HL-60/S4 treated with retinoic acid at 250 ng/mL for 4 days and 3 days (cell line): Measurements from ENCODE around the gene MYCBP2.
"Not testable (repeated sequence)": the region's sequence is repeated elsewhere in the genome, so short reads cannot be mapped to it uniquely, and the experiment has no call there.

Experiments
- in situ Hi-C: fragments of 300-500 bp; cut with MboI; formaldehyde crosslinking; loops from 2 replicates; pipeline ENCODE4 v1.7.0; 2022; ENCODE audit warnings: low sequenced_read_pairs

Gene MYCBP2

GRCh38 chr13:77222000-77222690 lies 104.7 kb downstream of the MYCBP2 start:
- in situ Hi-C loops: no loop called here

- in situ Hi-C loops: no loop called here
These were observed 107.5 kb downstream of the MYCBP2 start for GRCh38 chr13:77219401-77219800.

- in situ Hi-C loops: no loop called here
These were observed 108.6 kb downstream of the MYCBP2 start for GRCh38 chr13:77218274-77218673.

DNA sequence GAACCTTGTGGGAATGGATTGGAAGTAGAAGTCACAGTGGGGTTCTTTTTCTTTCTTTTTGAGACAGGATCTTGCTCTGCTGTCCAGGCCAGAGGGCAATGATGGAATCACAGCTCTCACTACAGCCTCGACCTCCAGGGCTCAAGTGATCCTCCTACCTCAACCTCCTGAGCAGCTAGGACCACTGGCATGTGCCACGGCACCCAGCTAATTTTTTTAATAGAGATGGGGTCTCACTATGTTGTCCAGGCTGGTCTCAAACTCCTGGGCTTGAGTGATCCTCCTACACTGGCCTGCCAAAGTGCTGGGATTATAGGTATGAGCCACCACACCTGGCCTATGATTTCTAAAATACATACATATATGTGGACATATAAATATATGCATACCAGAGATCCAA lies 111.4 kb downstream of the MYCBP2 start:
- in situ Hi-C loops: no loop called here

DNA sequence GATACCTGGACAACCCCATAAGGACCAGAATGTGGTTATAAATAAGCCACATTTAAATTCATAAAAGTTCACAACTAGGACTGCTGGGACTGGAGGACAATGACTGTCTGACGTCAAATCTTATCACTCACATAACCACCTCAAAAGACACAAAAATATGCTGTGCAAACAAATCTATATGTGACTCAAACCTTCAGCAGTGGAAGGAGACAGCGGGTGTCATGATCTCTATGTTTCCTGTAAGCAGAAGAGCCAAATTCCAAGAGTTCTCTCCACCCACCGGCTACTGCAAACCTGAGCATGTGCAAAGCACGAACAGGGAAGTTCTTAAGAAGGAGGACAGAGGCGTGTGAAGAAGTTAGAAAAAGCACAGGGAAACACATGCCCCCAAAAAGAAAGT lies 113.2 kb downstream of the MYCBP2 start:
- in situ Hi-C loops: no loop called here

- in situ Hi-C loops: no loop called here
These were observed 119.0 kb downstream of the MYCBP2 start for GRCh38 chr13:77207943-77208342.

DNA sequence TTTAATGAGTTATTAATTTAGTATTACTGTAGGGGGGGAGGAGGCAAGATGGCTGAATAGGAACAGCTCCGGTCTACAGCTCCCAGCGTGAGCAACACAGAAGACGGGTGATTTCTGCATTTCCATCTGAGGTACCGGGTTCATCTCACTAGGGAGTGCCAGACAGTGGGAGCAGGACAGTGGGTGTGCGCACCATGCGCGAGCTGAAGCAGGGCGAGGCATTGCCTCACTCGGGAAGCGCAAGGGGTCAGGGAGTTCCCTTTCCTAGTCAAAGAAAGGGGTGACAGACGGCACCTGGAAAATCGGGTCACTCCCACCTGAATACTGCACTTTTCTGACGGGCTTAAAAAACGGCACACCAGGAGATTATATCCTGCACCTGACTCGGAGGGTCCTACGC lies 127.9 kb downstream of the MYCBP2 start:
- in situ Hi-C loops: not testable (repeated sequence)

DNA sequence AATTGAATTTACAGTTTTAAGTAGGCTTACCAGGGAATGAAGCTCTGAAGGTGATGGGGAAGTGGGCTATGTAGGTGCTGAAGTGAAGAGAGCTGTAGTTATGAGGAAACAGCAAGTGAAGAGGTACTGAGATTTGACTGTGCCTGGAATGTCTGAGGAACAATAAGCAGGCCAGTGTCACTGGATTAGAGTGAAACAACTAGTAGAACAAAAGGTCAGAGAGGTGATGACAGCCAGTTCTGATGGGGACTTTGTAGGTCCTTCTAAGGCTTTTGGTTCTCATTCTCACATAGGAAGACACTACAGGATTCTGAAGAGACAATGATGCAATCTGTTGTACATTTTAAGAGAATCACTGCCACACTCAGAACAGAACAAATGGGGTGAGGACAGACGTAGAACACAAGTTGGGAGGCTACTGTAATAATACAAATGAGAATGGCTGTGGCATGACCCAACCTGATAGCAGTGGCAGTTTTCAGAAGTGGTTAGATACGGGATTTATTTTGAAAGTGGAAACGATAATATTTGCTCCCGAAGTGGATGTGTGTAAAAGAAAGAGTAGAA lies 130.8 kb downstream of the MYCBP2 start:
- in situ Hi-C loops: no loop called here

GRCh38 chr13:77190349-77190958 lies 136.4 kb downstream of the MYCBP2 start:
- in situ Hi-C loops: no loop called here

DNA sequence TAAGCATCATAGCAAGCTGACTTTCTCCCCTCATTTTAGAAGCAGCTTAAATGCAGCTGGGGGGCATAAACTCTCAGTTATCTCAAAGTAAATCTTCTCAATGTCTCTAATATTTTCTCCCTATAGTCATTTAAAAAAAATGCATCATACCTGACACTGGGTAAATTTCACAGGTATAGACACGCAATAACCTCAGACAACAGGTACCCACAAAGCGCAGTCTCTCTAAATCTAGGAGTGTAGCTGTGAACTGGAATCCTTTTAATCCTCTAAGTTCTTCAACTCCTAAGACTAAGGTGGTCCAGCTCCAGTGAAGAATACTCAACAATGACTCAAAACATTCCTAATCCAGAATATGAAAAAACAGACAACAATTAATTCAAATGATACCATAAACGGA lies 141.2 kb downstream of the MYCBP2 start:
- in situ Hi-C loops: no loop called here

DNA sequence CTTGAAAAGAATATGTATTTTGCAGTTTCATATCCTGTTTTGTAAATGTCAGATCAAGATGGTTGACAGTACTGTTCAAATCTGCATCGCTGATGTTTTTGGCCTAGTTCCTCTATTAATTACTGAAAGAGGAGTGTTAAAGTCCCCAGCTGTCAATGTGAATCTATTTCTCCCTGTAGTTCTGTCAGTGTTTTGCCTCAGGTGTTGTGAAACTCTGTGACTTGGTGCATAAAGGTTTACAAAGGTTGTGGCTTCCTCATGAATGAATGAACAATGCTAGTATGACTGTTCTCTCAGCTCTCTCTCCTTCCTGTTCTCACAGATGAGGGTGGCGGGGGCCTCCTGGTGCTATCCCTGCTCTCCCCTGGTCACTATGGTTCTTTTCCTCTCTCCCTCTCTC lies 142.4 kb downstream of the MYCBP2 start:
- in situ Hi-C loops: no loop called here

- in situ Hi-C loops: no loop called here
These were observed 146.9 kb downstream of the MYCBP2 start for GRCh38 chr13:77180011-77180410.

DNA sequence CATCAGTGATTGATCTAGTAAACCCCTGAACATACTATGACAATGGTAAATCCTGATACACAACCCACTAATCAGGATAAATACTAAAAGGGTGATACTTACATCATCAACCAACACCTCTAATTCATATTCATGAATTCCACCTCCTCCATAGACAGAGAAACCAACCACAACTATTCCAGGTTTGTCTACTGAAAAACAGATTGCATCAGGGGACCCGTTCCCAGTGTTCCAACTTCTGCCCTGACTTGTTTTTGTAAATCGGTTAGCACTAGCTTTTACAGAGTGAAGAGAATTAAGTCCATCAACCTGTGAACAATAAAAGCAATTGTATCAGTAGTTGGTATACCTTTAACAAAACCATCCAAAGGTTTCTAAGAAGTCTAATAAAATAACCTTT lies 149.2 kb downstream of the MYCBP2 start:
- in situ Hi-C loops: no loop called here

DNA sequence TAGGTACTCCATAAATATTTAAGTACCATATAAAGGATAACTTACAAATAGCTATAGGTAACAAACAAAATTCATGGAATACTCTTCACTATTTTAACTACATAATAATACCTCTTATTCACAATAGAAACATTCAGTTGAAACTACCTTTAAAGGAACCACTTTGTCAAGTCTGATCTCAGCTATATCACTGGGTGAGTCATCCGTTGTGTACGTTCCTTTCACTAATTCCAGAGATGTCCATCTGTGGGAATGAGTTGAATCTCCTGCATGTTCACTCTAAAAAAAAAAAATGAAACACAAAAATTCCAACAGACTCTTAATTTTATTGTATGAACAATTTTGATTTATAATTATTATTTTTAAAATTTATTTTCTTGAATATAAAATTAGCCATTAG lies 150.5 kb downstream of the MYCBP2 start:
- in situ Hi-C loops: no loop called here

GRCh38 chr13:77172650-77173049 lies 154.2 kb downstream of the MYCBP2 start:
- in situ Hi-C loops: no loop called here

DNA sequence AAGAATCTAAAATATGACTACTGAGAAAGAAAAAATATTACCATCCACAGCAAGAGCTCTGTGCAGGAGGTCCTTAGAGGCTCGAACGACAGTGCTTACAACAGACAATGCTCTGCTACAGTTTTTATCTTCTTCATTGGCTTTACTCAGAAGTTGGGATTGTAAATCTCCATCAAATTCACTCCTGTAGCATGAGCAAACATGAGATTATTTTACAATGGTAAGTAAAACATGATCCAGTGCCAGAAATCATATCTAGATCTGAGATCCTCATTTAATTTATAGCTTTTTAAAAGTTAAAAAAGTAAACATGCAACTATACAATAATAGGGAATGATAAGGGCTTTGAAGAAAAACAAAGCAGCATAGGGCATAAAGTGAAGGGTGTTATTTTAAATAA lies 155.4 kb downstream of the MYCBP2 start:
- in situ Hi-C loops: no loop called here

DNA sequence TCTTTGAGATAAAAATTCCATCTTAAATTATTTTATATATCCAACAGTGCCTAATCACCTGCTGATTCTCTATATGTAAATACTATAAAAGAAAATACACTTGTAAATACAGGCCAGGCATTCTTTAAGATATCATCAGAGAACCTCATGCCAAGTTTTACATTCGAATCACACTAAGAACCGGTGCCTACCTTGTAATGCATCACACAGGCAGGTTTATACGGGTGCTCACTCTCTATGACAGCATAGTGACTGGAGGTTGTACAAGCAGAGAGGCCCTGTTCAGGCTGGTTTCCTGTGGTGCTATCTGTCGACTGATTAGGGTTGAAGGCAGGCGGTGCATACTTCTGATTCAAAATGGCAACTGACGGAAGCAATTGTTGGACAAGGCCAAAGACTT lies 158.7 kb downstream of the MYCBP2 start:
- in situ Hi-C loops: no loop called here

DNA sequence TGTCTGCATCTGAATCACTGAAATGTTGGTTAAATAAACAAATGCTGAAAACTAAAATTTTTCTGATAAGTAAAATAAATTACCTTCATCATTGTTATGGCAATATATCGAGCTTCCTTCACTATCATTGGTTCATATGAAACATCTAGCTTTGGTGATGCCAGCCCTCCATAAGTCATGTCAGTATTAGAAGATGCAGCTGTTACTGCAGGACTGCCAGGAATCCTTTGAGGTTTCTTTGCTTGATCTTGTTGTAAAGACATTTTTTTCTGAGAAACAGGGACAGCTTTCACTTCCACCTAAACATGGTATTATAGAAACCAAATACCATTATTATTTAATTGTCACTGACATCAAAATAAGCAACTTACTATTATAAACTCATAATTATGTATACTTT lies 176.2 kb downstream of the MYCBP2 start:
- in situ Hi-C loops: no loop called here

- in situ Hi-C loops: no loop called here
These were observed 183.5 kb downstream of the MYCBP2 start for GRCh38 chr13:77143431-77143830.

DNA sequence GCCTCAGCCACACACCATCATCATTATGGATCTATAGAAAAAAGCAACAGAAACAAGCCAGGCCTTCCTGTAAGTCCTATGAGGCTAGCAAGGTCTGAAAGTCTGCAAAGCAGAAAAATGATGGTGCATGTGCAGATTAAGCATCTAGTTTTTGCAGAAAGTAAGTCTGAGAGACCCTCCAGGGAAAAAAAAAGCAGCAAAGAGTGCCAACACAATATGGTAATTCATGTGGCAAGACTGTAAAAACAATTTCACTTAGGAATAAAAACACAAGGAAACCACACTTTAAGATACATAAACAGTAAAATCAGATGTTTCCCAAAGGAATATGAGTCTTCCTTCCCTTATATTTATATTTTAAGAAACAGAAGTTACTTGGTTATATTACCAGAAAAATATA lies 187.6 kb downstream of the MYCBP2 start:
- in situ Hi-C loops: no loop called here

- in situ Hi-C loops: no loop called here
These were observed 188.1 kb downstream of the MYCBP2 start for GRCh38 chr13:77138813-77139212.

DNA sequence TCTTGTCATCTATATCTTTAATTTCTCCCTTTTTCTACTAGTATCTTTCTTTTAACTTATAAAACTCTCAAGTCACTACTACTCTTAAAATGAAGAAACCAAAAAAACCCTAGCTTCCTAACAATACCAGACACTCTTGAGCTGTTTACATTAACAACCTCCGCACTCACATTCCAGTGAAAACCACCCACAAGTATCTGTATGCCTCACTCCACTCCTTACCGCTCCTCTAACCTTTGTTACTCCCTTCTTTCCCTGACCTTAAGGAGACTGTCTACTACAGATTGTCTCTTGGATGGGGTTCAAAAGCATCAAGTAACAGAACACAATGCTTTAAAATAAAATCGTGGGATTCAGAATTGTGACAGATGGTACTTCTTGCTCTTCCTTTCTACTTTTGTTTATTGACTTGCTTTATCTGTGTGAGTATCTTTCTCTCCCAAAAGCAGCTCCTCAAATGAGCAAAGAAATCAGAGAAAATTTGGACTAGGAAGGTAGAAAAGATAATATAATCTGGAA lies 189.9 kb downstream of the MYCBP2 start:
- in situ Hi-C loops: no loop called here
